Rectal smooth muscle tissue (tissue), 1 donor: ENCODE measurements around the gene RABGGTA.

Experiments used
- H3K27ac ChIP-seq: one replicate; pipeline ENCODE4 v1.7.0; 2013; ENCODE audit warnings: low read depth, low read length, inconsistent platforms
- H3K27me3 ChIP-seq: one replicate; pipeline ENCODE4 v1.7.0; 2013; ENCODE audit warnings: low read length; ENCODE audit not compliant: control insufficient read depth, insufficient read depth
- H3K36me3 ChIP-seq: one replicate; pipeline ENCODE4 v1.7.0; 2013; ENCODE audit warnings: low read length; ENCODE audit not compliant: control insufficient read depth, insufficient read depth
- H3K4me1 ChIP-seq: one replicate; pipeline ENCODE4 v1.7.0; 2013; ENCODE audit warnings: low read length; ENCODE audit not compliant: control insufficient read depth, insufficient read depth
- H3K4me3 ChIP-seq: one replicate; pipeline ENCODE4 v1.7.0; 2013; ENCODE audit warnings: low read length
- H3K9ac ChIP-seq: one replicate; pipeline ENCODE4 v1.7.0; 2013; ENCODE audit warnings: low read length

The RABGGTA gene

GRCh38 chr14:24260780-24261157 is 10.6 kb downstream of the RABGGTA start:
- H3K27ac ChIP-seq, result no peak overlapping the region

GRCh38 chr14:24260026-24260779 is 11.2 kb downstream of the RABGGTA start:
- no peaks in the 10 kb centered on the region for H3K4me1 ChIP-seq
- H3K9ac ChIP-seq, result no peak overlapping the region
- H3K4me3 ChIP-seq, result no peak overlapping the region
- no peaks in the 10 kb centered on the region for H3K27me3 ChIP-seq
- H3K36me3 ChIP-seq, result no peaks in the 10 kb centered on the region
- H3K27ac ChIP-seq, result no peak overlapping the region

More at GRCh38 chr14:24260780-24261157, 10.6 kb downstream of the RABGGTA start:
- H3K36me3 ChIP-seq, result no peaks in the 10 kb centered on the region
- H3K27me3 ChIP-seq, result no peaks in the 10 kb centered on the region
- no peaks in the 10 kb centered on the region for H3K4me1 ChIP-seq
- H3K9ac ChIP-seq, result no peak overlapping the region
- H3K4me3 ChIP-seq, result no peak overlapping the region

DNA sequence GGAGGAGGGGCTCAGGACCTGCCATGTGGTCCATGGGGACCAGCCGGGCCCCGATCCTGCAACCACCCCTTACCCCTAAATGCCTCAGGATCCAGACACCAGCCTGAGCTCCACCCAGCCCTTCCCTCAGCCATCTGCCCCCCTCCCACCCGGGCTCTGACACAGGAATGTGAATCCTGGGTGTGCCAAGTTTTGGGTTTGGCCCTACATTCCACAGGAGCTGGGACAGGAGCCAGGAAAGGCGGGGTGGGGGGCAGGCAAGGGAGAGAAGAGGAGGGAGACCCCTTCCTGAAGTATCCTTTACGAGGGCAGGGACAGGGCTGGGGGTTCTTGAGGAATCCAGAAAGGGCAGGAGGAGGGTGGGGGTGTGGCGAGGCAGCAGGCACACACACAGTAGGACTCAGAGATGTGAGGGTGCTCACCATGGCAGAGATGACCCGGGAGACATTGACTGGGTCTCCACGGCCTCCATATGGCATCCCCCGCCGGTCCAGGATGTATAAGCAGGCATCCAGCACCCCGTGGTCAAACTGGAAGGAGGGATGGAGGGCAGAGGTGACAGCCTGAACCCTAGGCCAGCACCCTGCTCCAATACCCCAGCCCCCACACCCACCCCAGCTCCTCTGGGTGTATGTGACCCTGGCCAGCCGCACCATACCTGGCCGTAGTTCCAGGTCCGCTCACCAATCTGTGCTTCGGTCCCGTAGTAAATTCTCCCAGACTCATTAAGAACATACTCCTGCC is 11.9 kb downstream of the RABGGTA start:
- H3K36me3 ChIP-seq, result no peaks in the 10 kb centered on the region
- H3K27me3 ChIP-seq, result no peaks in the 10 kb centered on the region
- H3K9ac ChIP-seq, result no peak overlapping the region
- no peak overlapping the region for H3K4me3 ChIP-seq
- H3K4me1 ChIP-seq, result no peaks in the 10 kb centered on the region
- no peak overlapping the region for H3K27ac ChIP-seq

- H3K4me1 ChIP-seq, result no peaks in the 10 kb centered on the region
- no peaks in the 10 kb centered on the region for H3K27me3 ChIP-seq
- no peaks in the 10 kb centered on the region for H3K36me3 ChIP-seq
- no peak overlapping the region for H3K27ac ChIP-seq
- no peak overlapping the region for H3K4me3 ChIP-seq
- H3K9ac ChIP-seq, result no peak overlapping the region
Observed at GRCh38 chr14:24258548-24259265, 12.7 kb downstream of the RABGGTA start.

DNA sequence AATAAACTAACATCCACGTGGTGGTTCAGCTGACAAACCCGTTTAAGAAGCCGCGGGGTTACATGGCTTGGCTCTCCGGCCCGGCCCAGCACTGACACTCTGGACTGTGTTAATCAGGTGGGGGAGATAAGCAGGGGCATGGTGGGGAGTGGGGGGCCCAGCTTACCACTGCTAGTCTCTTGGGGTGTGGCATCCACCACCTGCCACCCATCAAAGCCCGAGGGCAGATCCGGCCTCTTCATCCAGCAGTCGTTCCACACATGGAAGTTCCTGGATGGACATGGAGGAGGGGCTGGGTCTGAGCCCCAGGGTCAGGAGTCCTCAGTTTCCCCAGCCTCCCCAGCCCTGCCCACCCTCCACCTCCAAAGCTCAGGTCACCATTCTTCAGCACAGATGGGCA is 13.3 kb downstream of the RABGGTA start:
- H3K27ac ChIP-seq, result no peak overlapping the region

DNA sequence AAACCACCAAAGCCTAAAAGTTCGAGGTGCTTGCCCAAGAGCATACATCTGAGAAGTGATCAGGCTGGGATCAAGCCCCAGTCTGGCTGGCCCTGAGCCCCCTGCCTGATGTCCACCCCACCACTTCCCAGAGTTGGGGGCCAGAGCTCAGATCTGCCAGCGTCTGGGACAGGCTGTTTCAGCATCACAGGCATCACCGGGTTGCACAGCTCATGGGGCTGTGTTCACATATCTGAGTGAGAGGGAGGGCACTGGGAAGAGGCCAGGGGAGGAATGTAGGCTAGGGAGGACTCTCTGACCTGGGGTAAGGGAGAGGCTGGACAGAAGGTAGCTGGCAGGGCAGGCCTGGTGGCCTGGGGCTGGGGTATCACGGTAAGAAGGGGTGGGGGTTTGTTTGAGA is 14.4 kb downstream of the RABGGTA start:
- H3K9ac ChIP-seq, result no peak overlapping the region
- no peaks in the 10 kb centered on the region for H3K27me3 ChIP-seq
- H3K27ac ChIP-seq, result no peak overlapping the region
- no peaks in the 10 kb centered on the region for H3K4me1 ChIP-seq
- H3K36me3 ChIP-seq, result no peaks in the 10 kb centered on the region
- H3K4me3 ChIP-seq, result no peak overlapping the region

More for the DNA sequence above, 13.3 kb downstream of the RABGGTA start:
- Histone ChIP-seq H3K4me3 (no peak overlapping the region), H3K9ac (no peak overlapping the region), H3K4me1 (no peaks in the 10 kb centered on the region), H3K36me3 (no peaks in the 10 kb centered on the region), H3K27me3 (no peaks in the 10 kb centered on the region)

- H3K27ac ChIP-seq, result no peak overlapping the region
- no peak overlapping the region for H3K9ac ChIP-seq
- H3K4me3 ChIP-seq, result no peak overlapping the region
- no peaks in the 10 kb centered on the region for H3K4me1 ChIP-seq
- no peaks in the 10 kb centered on the region for H3K27me3 ChIP-seq
- H3K36me3 ChIP-seq, result no peaks in the 10 kb centered on the region
Observed at GRCh38 chr14:24255931-24256711, 15.3 kb downstream of the RABGGTA start.

DNA sequence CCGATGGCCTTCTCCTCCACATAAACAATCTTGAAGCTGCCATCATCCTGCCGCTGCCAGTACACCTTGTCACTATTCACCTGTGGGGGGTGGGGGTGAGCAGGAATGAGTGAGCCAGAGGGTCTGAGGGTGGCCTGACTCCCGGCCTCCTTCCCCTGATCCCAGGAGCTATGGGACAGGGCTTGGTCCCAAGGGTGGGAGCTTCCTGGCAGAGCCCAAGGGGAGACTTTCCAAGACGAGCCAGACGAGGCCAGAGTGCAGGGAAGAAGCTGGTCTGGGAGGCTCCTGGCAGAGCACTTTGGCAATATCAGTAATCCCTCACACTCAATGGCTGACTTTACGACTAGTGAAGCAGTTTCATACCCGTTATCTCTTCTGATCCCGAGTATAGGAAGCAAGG is 16.0 kb downstream of the RABGGTA start:
- Histone ChIP-seq H3K9ac (no peak overlapping the region), H3K27ac (no peak overlapping the region), H3K4me3 (no peak overlapping the region), H3K4me1 (no peaks in the 10 kb centered on the region), H3K36me3 (no peaks in the 10 kb centered on the region), H3K27me3 (no peaks in the 10 kb centered on the region)

GRCh38 chr14:24254630-24255392 is 16.6 kb downstream of the RABGGTA start:
- no peaks in the 10 kb centered on the region for H3K36me3 ChIP-seq
- no peaks in the 10 kb centered on the region for H3K27me3 ChIP-seq
- no peaks in the 10 kb centered on the region for H3K4me1 ChIP-seq
- H3K27ac ChIP-seq, result no peak overlapping the region
- no peak overlapping the region for H3K4me3 ChIP-seq
- H3K9ac ChIP-seq, result no peak overlapping the region

DNA sequence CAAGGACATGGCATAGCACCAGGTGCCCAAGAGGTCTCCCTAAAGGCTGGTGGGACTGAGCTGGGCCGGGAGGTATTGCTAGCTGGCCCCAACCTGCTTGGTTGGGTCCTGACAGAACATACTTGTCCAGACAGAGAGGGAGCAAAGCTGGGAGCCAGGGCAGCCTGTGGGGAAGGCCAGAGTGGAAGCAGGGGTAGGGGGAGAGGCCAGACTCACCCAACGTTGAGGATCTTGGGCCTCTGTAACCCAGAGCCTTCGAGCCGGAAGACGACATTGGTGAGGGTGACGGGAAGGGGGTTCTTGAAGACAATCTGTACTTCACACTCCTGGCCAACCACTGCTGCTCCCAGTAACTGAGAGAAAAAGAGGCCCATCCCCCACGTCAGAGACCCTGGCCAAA is 17.5 kb downstream of the RABGGTA start:
- Histone ChIP-seq H3K36me3 (no peaks in the 10 kb centered on the region), H3K4me1 (no peaks in the 10 kb centered on the region), H3K4me3 (no peak overlapping the region), H3K27me3 (no peaks in the 10 kb centered on the region), H3K9ac (no peak overlapping the region), H3K27ac (no peak overlapping the region)

DNA sequence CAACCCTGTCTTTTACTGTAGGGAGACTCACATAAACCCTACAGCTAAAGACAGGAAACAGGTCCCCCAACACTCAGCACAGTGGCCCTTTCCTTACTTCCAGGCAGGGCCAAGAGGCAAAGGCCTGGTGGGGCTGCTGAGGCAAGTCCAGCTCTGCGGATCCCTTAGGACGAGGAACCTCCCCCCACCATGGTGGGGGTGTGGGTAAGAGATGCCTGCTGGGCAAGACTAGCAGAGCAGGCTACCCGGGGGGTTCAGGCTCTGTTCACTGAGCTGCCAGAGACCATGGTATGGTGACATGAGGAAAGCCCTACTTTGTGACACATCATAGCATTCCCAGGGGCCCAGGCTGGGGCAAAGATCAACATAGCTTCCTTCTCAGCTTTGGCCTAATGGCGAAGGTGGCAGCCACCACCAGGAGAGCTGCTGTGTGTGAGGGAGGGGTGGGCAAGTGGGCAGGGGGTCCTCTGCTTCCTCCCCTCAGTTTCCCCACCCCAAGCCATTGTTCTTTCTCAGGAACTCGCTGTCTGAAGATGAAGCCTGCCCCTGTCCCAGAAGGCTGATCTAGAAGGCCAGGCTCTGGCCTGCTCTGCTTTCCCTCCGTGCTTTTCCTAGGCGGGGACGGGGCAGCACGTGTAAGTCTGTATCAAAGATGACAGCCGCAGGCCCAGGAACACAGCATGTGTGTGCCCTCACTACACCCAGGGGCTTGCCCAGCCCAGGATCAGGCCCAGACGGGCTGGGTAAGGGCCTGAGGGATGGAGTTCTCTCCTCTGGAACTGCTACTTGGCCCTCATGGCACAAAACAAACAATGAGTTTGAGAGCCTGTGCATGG is 18.9 kb downstream of the RABGGTA start:
- H3K9ac ChIP-seq, result no peak overlapping the region
- H3K36me3 ChIP-seq, result no peaks in the 10 kb centered on the region
- H3K4me3 ChIP-seq, result no peak overlapping the region
- no peaks in the 10 kb centered on the region for H3K4me1 ChIP-seq
- no peak overlapping the region for H3K27ac ChIP-seq
- H3K27me3 ChIP-seq, result no peaks in the 10 kb centered on the region
